H1 (cell line): ENCODE measurements around the gene ADD2.

Experiments
- CTCF ChIP-seq, 3 experiments: IDR thresholded peaks; 1 replicate in 2 of 3; 2 replicates in 1 of 3; pipeline versions ENCODE4 v1.5.1 to v1.6.1; 2011; ENCODE audit warnings: low read length in 3 of 3, mild to moderate bottlenecking in 3 of 3, inconsistent platforms in 2 of 3, low read depth in 1 of 3, moderate library complexity in 1 of 3; ENCODE audit not compliant: insufficient read depth in 1 of 3; ENCODE audit errors: control extremely low read depth in 1 of 3
- EGR1 ChIP-seq: IDR thresholded peaks from 2 replicates; pipeline ENCODE4 v1.6.1; 2011; ENCODE audit warnings: low read depth, low read length, borderline replicate concordance
- POLR2AphosphoS5 ChIP-seq: IDR thresholded peaks from 2 replicates; pipeline ENCODE4 v1.6.1; 2011; ENCODE audit warnings: low read depth, low read length
- SIX5 ChIP-seq: IDR thresholded peaks from 2 replicates; pipeline ENCODE4 v1.6.1; 2011; ENCODE audit warnings: mild to moderate bottlenecking, low read depth, low read length
- TAF1 ChIP-seq: IDR thresholded peaks from 2 replicates; pipeline ENCODE4 v1.6.1; 2011; ENCODE audit warnings: mild to moderate bottlenecking, low read depth, low read length

- TF ChIP-seq TAF1, result no peak
- no peak for TF ChIP-seq SIX5
- no peak for TF ChIP-seq CTCF (IDR thresholded peaks at IDR 0.05; ENCODE audit: control extremely low read depth in 1 of 3, insufficient read depth in 1 of 3, low read depth in 1 of 3, low read length in 3 of 3)
- TF ChIP-seq EGR1, result no peak
- TF ChIP-seq POLR2AphosphoS5, result no peak
Measured at GRCh38 chr2:70712916-70713315, 55.1 kb downstream of the ADD2 start.
